SK-N-SH (cell line): Measurements from ENCODE around the gene FRS2. TPM values are rescaled to one million over a fixed set of nuclear protein-coding genes. Genes with fewer than 3 reads are reported as not detected.

ENCODE experiments used
- CTCF ChIA-PET: fragments of 300-600, 350-600 bp; formaldehyde crosslinking; extraction: SDS; loops from one replicate; lab custom pipeline; 2021; lab: Yijun Ruan, JAX
- POLR2A ChIA-PET: fragments of 350-600 bp; sonication (Branson Sonifier 250); formaldehyde crosslinking; extraction: SDS; loops from one replicate; lab custom pipeline; 2020; ENCODE audit warnings: antibody characterized with exemption, inconsistent platforms; lab: Yijun Ruan, JAX
- DNase-seq: peaks from one replicate; pipeline ENCODE4 v3.0.0; 2012
- H2AFZ ChIP-seq: fragments of 200-600 bp; sonication (generic); 2 replicates; pipeline ENCODE4 v1.8.1; 2016; ENCODE audit warnings: antibody characterized with exemption, mild to moderate bottlenecking, low read depth
- H3F3A ChIP-seq: fragments of 200-600 bp; sonication (generic); replicated peaks from 2 replicates; pipeline ENCODE3; 2016; ENCODE audit warnings: antibody characterized with exemption, mild to moderate bottlenecking; ENCODE audit not compliant: insufficient read depth
- H3K27ac ChIP-seq, 2 experiments: fragments of 200-500 bp in 1 of 2; fragments of 200-600 bp in 1 of 2; sonication (Bioruptor generic) in 1 of 2; sonication (generic), shearing (Covaris generic) in 1 of 2; 2 replicates each; pipeline versions ENCODE4 v1.5.1 to v1.6.1; 2014 to 2016; ENCODE audit warnings: low read depth in 2 of 2, inconsistent platforms in 1 of 2, low read length in 1 of 2, mild to moderate bottlenecking in 1 of 2, mixed read lengths in 1 of 2
- H3K27me3 ChIP-seq: fragments of 200-600 bp; sonication (generic), shearing (Covaris generic); 2 replicates; pipeline ENCODE4 v1.6.1; 2016; ENCODE audit warnings: mixed run types; ENCODE audit not compliant: insufficient read depth
- H3K36me3 ChIP-seq, 2 experiments: fragments of 200-500 bp in 1 of 2; fragments of 200-600 bp in 1 of 2; sonication (Bioruptor generic) in 1 of 2; sonication (generic) in 1 of 2; replicated peaks in 1 of 2; 2 replicates each; pipeline versions ENCODE3 to v1.5.1; 2014 to 2016; ENCODE audit warnings: low read length in 1 of 2, mild to moderate bottlenecking in 1 of 2; ENCODE audit not compliant: insufficient read depth in 2 of 2, control insufficient read depth in 1 of 2
- H3K4me1 ChIP-seq, 2 experiments: fragments of 200-500 bp in 1 of 2; fragments of 200-600 bp in 1 of 2; sonication (Bioruptor generic) in 1 of 2; sonication (generic), shearing (Covaris generic) in 1 of 2; 2 replicates each; pipeline versions ENCODE4 v1.5.1 to v1.6.1; 2014 to 2016; ENCODE audit warnings: low read depth in 1 of 2, low read length in 1 of 2, mixed run types in 1 of 2; ENCODE audit not compliant: insufficient read depth in 2 of 2, control insufficient read depth in 1 of 2
- H3K4me2 ChIP-seq: fragments of 200-600 bp; sonication (generic), shearing (Covaris generic); 2 replicates; pipeline ENCODE4 v1.6.1; 2017; ENCODE audit warnings: mixed run types
- H3K4me3 ChIP-seq, 2 experiments: fragments of 200-500 bp in 1 of 2; fragments of 200-600 bp in 1 of 2; sonication (Bioruptor generic) in 1 of 2; sonication (generic), shearing (Covaris generic) in 1 of 2; 2 replicates each; pipeline versions ENCODE4 v1.5.1 to v1.8.1; 2014 to 2016; ENCODE audit warnings: low read depth in 2 of 2, inconsistent platforms in 1 of 2, low read length in 1 of 2, mild to moderate bottlenecking in 1 of 2, mixed read lengths in 1 of 2, moderate library complexity in 1 of 2
- H3K79me2 ChIP-seq: fragments of 200-600 bp; sonication (generic); 2 replicates; pipeline ENCODE4 v1.8.1; 2017; ENCODE audit warnings: mild to moderate bottlenecking; ENCODE audit not compliant: insufficient read depth
- H3K9ac ChIP-seq: fragments of 200-600 bp; sonication (generic); 2 replicates; pipeline ENCODE4 v1.6.1; 2017; ENCODE audit warnings: mixed run types
- H3K9me2 ChIP-seq: fragments of 200-600 bp; sonication (generic); 2 replicates; pipeline ENCODE4 v1.6.1; 2017; ENCODE audit warnings: mixed run types
- H3K9me3 ChIP-seq: fragments of 200-600 bp; sonication (generic); 2 replicates; pipeline ENCODE4 v1.6.1; 2017; ENCODE audit warnings: mixed run types, mild to moderate bottlenecking, moderate library complexity
- H4K20me1 ChIP-seq: fragments of 200-600 bp; sonication (generic); 2 replicates; pipeline ENCODE4 v1.6.1; 2017; ENCODE audit warnings: mild to moderate bottlenecking, mixed run types; ENCODE audit not compliant: insufficient read depth
- CHD2 ChIP-seq: fragments of 150-350 bp; IDR thresholded peaks from 2 replicates; pipeline ENCODE4 v1.6.1; 2018; ENCODE audit warnings: low read length; ENCODE audit not compliant: partially characterized antibody
- EP300 ChIP-seq, 2 experiments: IDR thresholded peaks; 2 replicates each; pipeline versions ENCODE4 v1.4.0 to v1.6.1; 2012; ENCODE audit warnings: borderline replicate concordance in 1 of 2, low read depth in 1 of 2, low read length in 1 of 2
- FOSL2 ChIP-seq: IDR thresholded peaks from 2 replicates; pipeline ENCODE4 v1.4.0; 2012; ENCODE audit warnings: low read depth, mild to moderate bottlenecking, moderate library complexity, borderline replicate concordance
- FOXM1 ChIP-seq: IDR thresholded peaks from 2 replicates; pipeline ENCODE4 v1.4.0; 2012; ENCODE audit warnings: low read depth, mild to moderate bottlenecking
- GATA2 ChIP-seq: sonication (generic); formaldehyde crosslinking; IDR thresholded peaks from 2 replicates; pipeline ENCODE4 v1.5.0; 2020; ENCODE audit warnings: mild to moderate bottlenecking, missing genetic modification reagents
- JUND ChIP-seq: IDR thresholded peaks from 2 replicates; pipeline ENCODE4 v1.4.0; 2012
- MEF2A ChIP-seq: IDR thresholded peaks from 2 replicates; pipeline ENCODE4 v1.4.0; 2012; ENCODE audit warnings: low read depth, borderline replicate concordance
- MXI1 ChIP-seq: IDR thresholded peaks from 2 replicates; pipeline ENCODE4 v1.6.1; 2012; ENCODE audit warnings: mild to moderate bottlenecking, low read depth, low read length, improper control_type of control experiment
- NFIC ChIP-seq: IDR thresholded peaks from 2 replicates; pipeline ENCODE4 v1.4.0; 2012; ENCODE audit warnings: borderline replicate concordance
- RAD21 ChIP-seq: IDR thresholded peaks from 2 replicates; pipeline ENCODE4 v1.6.1; 2012; ENCODE audit warnings: mild to moderate bottlenecking, low read length
- RCOR1 ChIP-seq: fragments of 150-350 bp; IDR thresholded peaks from 2 replicates; pipeline ENCODE4 v1.6.1; 2017; ENCODE audit warnings: antibody characterized with exemption, low read length
- RFX5 ChIP-seq: IDR thresholded peaks from 2 replicates; pipeline ENCODE4 v1.6.1; 2012; ENCODE audit warnings: mild to moderate bottlenecking, improper control_type of control experiment, low read length
- RXRA ChIP-seq: IDR thresholded peaks from 2 replicates; pipeline ENCODE4 v1.4.0; 2012; ENCODE audit warnings: low read depth, mild to moderate bottlenecking, borderline replicate concordance
- TAF1 ChIP-seq: IDR thresholded peaks from 2 replicates; pipeline ENCODE4 v1.6.1; 2012; ENCODE audit warnings: low read depth, mild to moderate bottlenecking, low read length, moderate library complexity, borderline replicate concordance
- TCF12 ChIP-seq: IDR thresholded peaks from 2 replicates; pipeline ENCODE4 v1.4.0; 2012
- YY1 ChIP-seq: IDR thresholded peaks from 2 replicates; pipeline ENCODE4 v1.4.0; 2012; ENCODE audit warnings: low read depth, mild to moderate bottlenecking
- WGBS: methylation state at CpG from one replicate; pipeline ENCODE4 v1.1.6; 2017; ENCODE audit warnings: low lambda C conversion rate; 5-methylcytosine and 5-hydroxymethylcytosine counted together
- polyA plus RNA-seq, 3 experiments: library from polyadenylated mRNA; depleted of rRNA; stranded (reverse); fragments of >200 nt; gene quantifications; 2 replicates each; pipeline ENCODE4 v1.2.3, GENCODE V29; 2012
- TF ChIP-seq, protein P1 (sequence below): fragments of 150-350 bp; IDR thresholded peaks from 2 replicates; pipeline ENCODE4 v1.6.1; 2016; ENCODE audit warnings: mild to moderate bottlenecking, low read depth, low read length
- TF ChIP-seq, protein P2 (sequence below): IDR thresholded peaks from 2 replicates; pipeline ENCODE4 v1.4.0; 2012; ENCODE audit warnings: low read depth, borderline replicate concordance
- TF ChIP-seq, protein P3 (sequence below): IDR thresholded peaks from 2 replicates; pipeline ENCODE4; 2012
- TF ChIP-seq, protein P4 (sequence below): fragments of 150-350 bp; IDR thresholded peaks from 2 replicates; pipeline ENCODE4 v1.6.1; 2017; ENCODE audit warnings: antibody characterized with exemption, low read length, low read depth, borderline replicate concordance
- TF ChIP-seq, protein P5 (sequence below): IDR thresholded peaks from 2 replicates; pipeline ENCODE4 v1.4.0; 2012; ENCODE audit warnings: low read depth, borderline replicate concordance
- TF ChIP-seq, protein P6 (sequence below): fragments of 200-600 bp; sonication (generic); IDR thresholded peaks from 2 replicates; pipeline ENCODE4 v1.6.1; 2017; ENCODE audit warnings: antibody characterized with exemption, mild to moderate bottlenecking, moderate library complexity

Gene FRS2
- polyA plus RNA-seq, 1 of the 3 experiments (the other 2 are of a cell fraction), result 7.1 TPM

DNA sequence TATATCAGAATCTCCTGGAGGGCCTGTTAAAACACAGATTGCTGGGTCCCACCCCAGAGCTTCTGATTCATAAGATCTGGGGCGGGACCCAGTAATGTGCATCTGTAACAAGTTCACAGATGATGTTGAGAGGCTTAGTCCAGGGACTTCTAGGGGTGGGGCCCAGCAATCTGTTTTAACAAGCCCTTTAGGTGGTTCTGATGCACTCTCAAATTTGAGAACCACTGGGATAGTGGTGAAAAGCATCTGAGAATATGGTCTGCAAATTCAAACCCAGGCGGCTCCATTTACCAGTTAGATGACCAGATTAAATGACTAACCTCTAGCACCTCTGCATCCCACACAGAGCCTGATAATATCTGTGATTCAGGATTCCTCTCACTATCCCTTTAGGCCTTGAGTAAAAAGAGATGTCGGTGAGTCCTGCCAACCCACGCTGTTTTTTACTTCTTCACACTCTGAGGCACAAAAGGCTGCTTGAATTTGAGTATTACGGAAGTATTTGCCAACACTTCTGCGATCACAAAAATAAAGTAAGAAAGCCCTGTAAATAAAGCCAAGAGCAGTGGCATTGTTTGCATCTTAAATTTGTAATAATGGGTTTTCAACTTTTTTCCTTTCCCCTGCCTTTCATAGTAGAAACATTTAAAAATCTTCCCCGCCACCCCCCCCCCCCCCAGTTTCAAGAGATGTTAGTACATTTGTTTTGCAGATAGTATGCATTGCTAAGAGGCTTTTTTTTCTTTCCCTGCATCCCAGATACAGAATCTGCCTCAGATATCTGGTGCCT lies 1.8 kb upstream of the FRS2 start:
- peaks cover 7 to 9% of the 10 kb centered on the region in 2 experiments; a peak in 3 of 4 replicates for H3K4me1 ChIP-seq
- H3K4me2 ChIP-seq, result peak overlapping the region; percentile 7; the same call in 1 of the 2 replicates
- H3K9ac ChIP-seq, result no peak overlapping the region
- H4K20me1 ChIP-seq, result peaks cover 25% of the 10 kb centered on the region
- ChIA-PET CTCF (no interaction called here), POLR2A (no interaction called here)
- no peak for TF ChIP-seq EP300 (IDR thresholded peaks at IDR 0.05; ENCODE audit: borderline replicate concordance in 1 of 2, low read depth in 1 of 2, low read length in 1 of 2)
- TF ChIP-seq, protein P1, sequence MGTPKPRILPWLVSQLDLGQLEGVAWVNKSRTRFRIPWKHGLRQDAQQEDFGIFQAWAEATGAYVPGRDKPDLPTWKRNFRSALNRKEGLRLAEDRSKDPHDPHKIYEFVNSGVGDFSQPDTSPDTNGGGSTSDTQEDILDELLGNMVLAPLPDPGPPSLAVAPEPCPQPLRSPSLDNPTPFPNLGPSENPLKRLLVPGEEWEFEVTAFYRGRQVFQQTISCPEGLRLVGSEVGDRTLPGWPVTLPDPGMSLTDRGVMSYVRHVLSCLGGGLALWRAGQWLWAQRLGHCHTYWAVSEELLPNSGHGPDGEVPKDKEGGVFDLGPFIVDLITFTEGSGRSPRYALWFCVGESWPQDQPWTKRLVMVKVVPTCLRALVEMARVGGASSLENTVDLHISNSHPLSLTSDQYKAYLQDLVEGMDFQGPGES, result no peak
- no peak for TF ChIP-seq RCOR1
- no peak for TF ChIP-seq YY1
- TF ChIP-seq GATA2 (CRISPR knock-in tag), result peak; percentile 21; the same call in 1 of the 2 replicates
- TF ChIP-seq RAD21, result no peak
- TF ChIP-seq, protein P2, sequence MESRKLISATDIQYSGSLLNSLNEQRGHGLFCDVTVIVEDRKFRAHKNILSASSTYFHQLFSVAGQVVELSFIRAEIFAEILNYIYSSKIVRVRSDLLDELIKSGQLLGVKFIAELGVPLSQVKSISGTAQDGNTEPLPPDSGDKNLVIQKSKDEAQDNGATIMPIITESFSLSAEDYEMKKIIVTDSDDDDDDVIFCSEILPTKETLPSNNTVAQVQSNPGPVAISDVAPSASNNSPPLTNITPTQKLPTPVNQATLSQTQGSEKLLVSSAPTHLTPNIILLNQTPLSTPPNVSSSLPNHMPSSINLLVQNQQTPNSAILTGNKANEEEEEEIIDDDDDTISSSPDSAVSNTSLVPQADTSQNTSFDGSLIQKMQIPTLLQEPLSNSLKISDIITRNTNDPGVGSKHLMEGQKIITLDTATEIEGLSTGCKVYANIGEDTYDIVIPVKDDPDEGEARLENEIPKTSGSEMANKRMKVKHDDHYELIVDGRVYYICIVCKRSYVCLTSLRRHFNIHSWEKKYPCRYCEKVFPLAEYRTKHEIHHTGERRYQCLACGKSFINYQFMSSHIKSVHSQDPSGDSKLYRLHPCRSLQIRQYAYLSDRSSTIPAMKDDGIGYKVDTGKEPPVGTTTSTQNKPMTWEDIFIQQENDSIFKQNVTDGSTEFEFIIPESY, result no peak
- TF ChIP-seq, protein P3, sequence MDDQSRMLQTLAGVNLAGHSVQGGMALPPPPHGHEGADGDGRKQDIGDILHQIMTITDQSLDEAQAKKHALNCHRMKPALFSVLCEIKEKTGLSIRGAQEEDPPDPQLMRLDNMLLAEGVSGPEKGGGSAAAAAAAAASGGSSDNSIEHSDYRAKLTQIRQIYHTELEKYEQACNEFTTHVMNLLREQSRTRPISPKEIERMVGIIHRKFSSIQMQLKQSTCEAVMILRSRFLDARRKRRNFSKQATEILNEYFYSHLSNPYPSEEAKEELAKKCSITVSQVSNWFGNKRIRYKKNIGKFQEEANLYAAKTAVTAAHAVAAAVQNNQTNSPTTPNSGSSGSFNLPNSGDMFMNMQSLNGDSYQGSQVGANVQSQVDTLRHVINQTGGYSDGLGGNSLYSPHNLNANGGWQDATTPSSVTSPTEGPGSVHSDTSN, result no peak
- TF ChIP-seq RFX5, result no peak
- TF ChIP-seq TAF1, result no peak
- TF ChIP-seq, protein P4, sequence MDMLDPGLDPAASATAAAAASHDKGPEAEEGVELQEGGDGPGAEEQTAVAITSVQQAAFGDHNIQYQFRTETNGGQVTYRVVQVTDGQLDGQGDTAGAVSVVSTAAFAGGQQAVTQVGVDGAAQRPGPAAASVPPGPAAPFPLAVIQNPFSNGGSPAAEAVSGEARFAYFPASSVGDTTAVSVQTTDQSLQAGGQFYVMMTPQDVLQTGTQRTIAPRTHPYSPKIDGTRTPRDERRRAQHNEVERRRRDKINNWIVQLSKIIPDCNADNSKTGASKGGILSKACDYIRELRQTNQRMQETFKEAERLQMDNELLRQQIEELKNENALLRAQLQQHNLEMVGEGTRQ, result no peak
- no peak for TF ChIP-seq FOXM1
- no peak for TF ChIP-seq MEF2A
- TF ChIP-seq NFIC, result no peak; the same call in 1 of the 2 replicates
- TF ChIP-seq, protein P5, sequence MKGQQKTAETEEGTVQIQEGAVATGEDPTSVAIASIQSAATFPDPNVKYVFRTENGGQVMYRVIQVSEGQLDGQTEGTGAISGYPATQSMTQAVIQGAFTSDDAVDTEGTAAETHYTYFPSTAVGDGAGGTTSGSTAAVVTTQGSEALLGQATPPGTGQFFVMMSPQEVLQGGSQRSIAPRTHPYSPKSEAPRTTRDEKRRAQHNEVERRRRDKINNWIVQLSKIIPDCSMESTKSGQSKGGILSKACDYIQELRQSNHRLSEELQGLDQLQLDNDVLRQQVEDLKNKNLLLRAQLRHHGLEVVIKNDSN, result no peak
- TF ChIP-seq JUND, result peak; percentile 29; the same call in 1 of the 2 replicates
- no peak for TF ChIP-seq CHD2
- TF ChIP-seq RXRA, result no peak
- TF ChIP-seq, protein P6, sequence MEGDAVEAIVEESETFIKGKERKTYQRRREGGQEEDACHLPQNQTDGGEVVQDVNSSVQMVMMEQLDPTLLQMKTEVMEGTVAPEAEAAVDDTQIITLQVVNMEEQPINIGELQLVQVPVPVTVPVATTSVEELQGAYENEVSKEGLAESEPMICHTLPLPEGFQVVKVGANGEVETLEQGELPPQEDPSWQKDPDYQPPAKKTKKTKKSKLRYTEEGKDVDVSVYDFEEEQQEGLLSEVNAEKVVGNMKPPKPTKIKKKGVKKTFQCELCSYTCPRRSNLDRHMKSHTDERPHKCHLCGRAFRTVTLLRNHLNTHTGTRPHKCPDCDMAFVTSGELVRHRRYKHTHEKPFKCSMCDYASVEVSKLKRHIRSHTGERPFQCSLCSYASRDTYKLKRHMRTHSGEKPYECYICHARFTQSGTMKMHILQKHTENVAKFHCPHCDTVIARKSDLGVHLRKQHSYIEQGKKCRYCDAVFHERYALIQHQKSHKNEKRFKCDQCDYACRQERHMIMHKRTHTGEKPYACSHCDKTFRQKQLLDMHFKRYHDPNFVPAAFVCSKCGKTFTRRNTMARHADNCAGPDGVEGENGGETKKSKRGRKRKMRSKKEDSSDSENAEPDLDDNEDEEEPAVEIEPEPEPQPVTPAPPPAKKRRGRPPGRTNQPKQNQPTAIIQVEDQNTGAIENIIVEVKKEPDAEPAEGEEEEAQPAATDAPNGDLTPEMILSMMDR, result no peak
- no peak for TF ChIP-seq MXI1
- peak; percentile 34; the same call in 1 of the 2 replicates for TF ChIP-seq FOSL2
- peak; percentile 55 for TF ChIP-seq TCF12
- H2AFZ ChIP-seq, result peak overlapping the region; percentile 44; the same call in 1 of the 2 replicates
- H3F3A ChIP-seq, result peaks cover 9% of the 10 kb centered on the region
- H3K9me3 ChIP-seq, result no peaks in the 10 kb centered on the region
- H3K27ac ChIP-seq, result peak overlapping the region in 1 of 2 experiments; percentile 27; a peak in 3 of 4 replicates
- DNase-seq, result no peak
- H3K9me2 ChIP-seq, result no peaks in the 10 kb centered on the region
- H3K79me2 ChIP-seq, result peaks cover 33% of the 10 kb centered on the region
- H3K36me3 ChIP-seq, result no peaks in the 10 kb centered on the region
- no peaks in the 10 kb centered on the region for H3K27me3 ChIP-seq
- H3K4me3 ChIP-seq, result no peak overlapping the region
- WGBS, result 54% methylated on average over 7 of the region's 7 CpGs
